ENCODE measurements around the gene ARHGAP32. TPM values are rescaled to one million over a fixed set of nuclear protein-coding genes. Genes with fewer than 3 reads are reported as not detected.

ARHGAP32 gene
- total and polyA plus RNA-seq, 2 experiments from 2014 or later: 1.2 to 5.5 TPM

GRCh38 chr11:128970598-128971190 lies 221.4 kb downstream of the ARHGAP32 start:
- H2AFZ ChIP-seq: no peak overlapping the region
- peaks cover 6% of the 10 kb centered on the region; the same call in 1 of the 2 replicates for H3K4me1 ChIP-seq (ENCODE audit: insufficient read depth)
- no peaks in the 10 kb centered on the region for H3K79me2 ChIP-seq (ENCODE audit: insufficient read depth)
- no peaks in the 10 kb centered on the region; the same call in 1 of the 2 replicates for H3K36me3 ChIP-seq (ENCODE audit: low read depth)
- WGBS, 2 experiments (ENCODE audit: low coverage in 1 of 2, low lambda C conversion rate in 2 of 2, missing lambda C conversion rate in 2 of 2): 91 to 94% methylated on average over 13 of the region's 13 CpGs
- no peak for DNase-seq
- H4K20me1 ChIP-seq (ENCODE audit: insufficient read depth): no peaks in the 10 kb centered on the region
- in situ Hi-C loops (cut with MboI): loop anchor here (25.0 kb wide), 1 partner anchor 808 kb away; no protein-coding TSS in a partner anchor
- no peak overlapping the region for H3K4me3 ChIP-seq
- no peaks in the 10 kb centered on the region for H3K9me2 ChIP-seq (ENCODE audit: insufficient read depth)
- H3K27ac ChIP-seq: no peak overlapping the region
- H3K27me3 ChIP-seq (replicated peaks; ENCODE audit: insufficient read depth): no peaks in the 10 kb centered on the region
- TF ChIP-seq EZH2phosphoT487 (IDR thresholded peaks at IDR 0.05; ENCODE audit: insufficient read depth, low read depth): no peak
- no peak for TF ChIP-seq EZH2 (IDR thresholded peaks at IDR 0.05; ENCODE audit: insufficient read depth, poor library complexity, severe bottlenecking)
- no peaks in the 10 kb centered on the region for H3F3A ChIP-seq (ENCODE audit: insufficient read depth)
- no peak overlapping the region for H3K4me2 ChIP-seq (ENCODE audit: unreplicated experiment)
- no peak overlapping the region for H3K9ac ChIP-seq
- H3K9me3 ChIP-seq (ENCODE audit: low read depth): no peaks in the 10 kb centered on the region

GRCh38 chr11:128968916-128969315 lies 223.2 kb downstream of the ARHGAP32 start:
- no peaks in the 10 kb centered on the region for H3F3A ChIP-seq (ENCODE audit: insufficient read depth)
- no peak overlapping the region for H3K9ac ChIP-seq
- no peaks in the 10 kb centered on the region for H3K9me2 ChIP-seq (ENCODE audit: insufficient read depth)
- H2AFZ ChIP-seq: no peak overlapping the region
- no peaks in the 10 kb centered on the region for H3K9me3 ChIP-seq (ENCODE audit: low read depth)
- no peaks in the 10 kb centered on the region for H4K20me1 ChIP-seq (ENCODE audit: insufficient read depth)
- H3K79me2 ChIP-seq (ENCODE audit: insufficient read depth): no peaks in the 10 kb centered on the region
- H3K4me2 ChIP-seq (ENCODE audit: unreplicated experiment): no peak overlapping the region
- TF ChIP-seq EZH2 (IDR thresholded peaks at IDR 0.05; ENCODE audit: insufficient read depth, poor library complexity, severe bottlenecking) (no peak), EZH2phosphoT487 (IDR thresholded peaks at IDR 0.05; ENCODE audit: insufficient read depth, low read depth) (no peak)
- H3K4me3 ChIP-seq: no peak overlapping the region
- no peak for DNase-seq
- WGBS, 2 experiments (ENCODE audit: low coverage in 1 of 2, low lambda C conversion rate in 2 of 2, missing lambda C conversion rate in 2 of 2): 93 to 95% methylated on average over 9 of the region's 9 CpGs
- in situ Hi-C loops (cut with MboI): loop anchor here (25.0 kb wide), 1 partner anchor 807 kb away; no protein-coding TSS in a partner anchor
- no peak overlapping the region for H3K27ac ChIP-seq
- no peaks in the 10 kb centered on the region; the same call in 1 of the 2 replicates for H3K36me3 ChIP-seq (ENCODE audit: low read depth)
- peaks cover 6% of the 10 kb centered on the region; the same call in 1 of the 2 replicates for H3K4me1 ChIP-seq (ENCODE audit: insufficient read depth)
- H3K27me3 ChIP-seq (replicated peaks; ENCODE audit: insufficient read depth): no peaks in the 10 kb centered on the region

DNA sequence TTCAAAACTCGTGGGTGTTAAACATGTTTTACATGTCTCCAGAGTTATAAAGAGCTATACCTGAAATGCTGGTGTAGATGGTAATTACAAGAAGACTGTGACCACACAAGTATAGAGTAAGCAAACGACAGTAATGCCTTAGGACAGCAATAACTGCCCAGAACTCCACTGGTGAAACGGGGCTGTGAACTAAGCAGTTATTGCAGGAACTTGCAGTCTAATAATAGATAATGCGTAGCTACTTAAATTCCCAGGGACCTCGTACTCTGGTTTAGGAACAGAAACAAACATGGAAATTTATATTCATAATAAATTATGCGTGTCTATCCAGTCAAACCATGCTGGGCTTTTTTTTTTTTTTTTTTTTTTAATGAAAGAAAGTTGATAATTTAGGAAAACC lies 224.5 kb downstream of the ARHGAP32 start:
- no peak overlapping the region for H3K27ac ChIP-seq
- H3F3A ChIP-seq (ENCODE audit: insufficient read depth): no peaks in the 10 kb centered on the region
- H2AFZ ChIP-seq: no peak overlapping the region
- no peak for DNase-seq
- no peak overlapping the region for H3K9ac ChIP-seq
- H3K4me1 ChIP-seq (ENCODE audit: insufficient read depth): peaks cover 6% of the 10 kb centered on the region; the same call in 1 of the 2 replicates
- no peak overlapping the region for H3K4me3 ChIP-seq
- H3K27me3 ChIP-seq (replicated peaks; ENCODE audit: insufficient read depth): no peaks in the 10 kb centered on the region
- no peaks in the 10 kb centered on the region for H3K9me3 ChIP-seq (ENCODE audit: low read depth)
- 83 to 86% methylated on average over 6 of the region's 6 CpGs for WGBS, 2 experiments (ENCODE audit: low coverage in 1 of 2, low lambda C conversion rate in 2 of 2, missing lambda C conversion rate in 2 of 2)
- no peak overlapping the region for H3K4me2 ChIP-seq (ENCODE audit: unreplicated experiment)
- no peaks in the 10 kb centered on the region; the same call in 1 of the 2 replicates for H3K36me3 ChIP-seq (ENCODE audit: low read depth)
- no peak for TF ChIP-seq EZH2 (IDR thresholded peaks at IDR 0.05; ENCODE audit: insufficient read depth, poor library complexity, severe bottlenecking)
- no peak for TF ChIP-seq EZH2phosphoT487 (IDR thresholded peaks at IDR 0.05; ENCODE audit: insufficient read depth, low read depth)
- in situ Hi-C loops (cut with MboI): loop anchor here (25.0 kb wide), 1 partner anchor 805 kb away; no protein-coding TSS in a partner anchor
- no peaks in the 10 kb centered on the region for H3K9me2 ChIP-seq (ENCODE audit: insufficient read depth)
- no peaks in the 10 kb centered on the region for H3K79me2 ChIP-seq (ENCODE audit: insufficient read depth)
- no peaks in the 10 kb centered on the region for H4K20me1 ChIP-seq (ENCODE audit: insufficient read depth)

GRCh38 chr11:128965485-128965884 lies 226.6 kb downstream of the ARHGAP32 start:
- TF ChIP-seq EZH2phosphoT487 (IDR thresholded peaks at IDR 0.05; ENCODE audit: insufficient read depth, low read depth): no peak
- no peak for TF ChIP-seq EZH2 (IDR thresholded peaks at IDR 0.05; ENCODE audit: insufficient read depth, poor library complexity, severe bottlenecking)
- no peaks in the 10 kb centered on the region for H4K20me1 ChIP-seq (ENCODE audit: insufficient read depth)
- no peaks in the 10 kb centered on the region for H3F3A ChIP-seq (ENCODE audit: insufficient read depth)
- no peak for DNase-seq
- no peaks in the 10 kb centered on the region; the same call in 1 of the 2 replicates for H3K36me3 ChIP-seq (ENCODE audit: low read depth)
- no peaks in the 10 kb centered on the region for H3K27me3 ChIP-seq (replicated peaks; ENCODE audit: insufficient read depth)
- H3K79me2 ChIP-seq (ENCODE audit: insufficient read depth): no peaks in the 10 kb centered on the region
- H3K9ac ChIP-seq: no peak overlapping the region
- in situ Hi-C loops (cut with MboI): loop anchor here (25.0 kb wide), 1 partner anchor 803 kb away; no protein-coding TSS in a partner anchor
- no peak overlapping the region for H2AFZ ChIP-seq
- H3K9me2 ChIP-seq (ENCODE audit: insufficient read depth): no peaks in the 10 kb centered on the region
- no peaks in the 10 kb centered on the region for H3K9me3 ChIP-seq (ENCODE audit: low read depth)
- no peaks in the 10 kb centered on the region for H3K4me1 ChIP-seq (ENCODE audit: insufficient read depth)
- WGBS, 2 experiments (ENCODE audit: low coverage in 1 of 2, low lambda C conversion rate in 2 of 2, missing lambda C conversion rate in 2 of 2): 51 to 56% methylated on average over 4 of the region's 4 CpGs
- no peak overlapping the region for H3K4me2 ChIP-seq (ENCODE audit: unreplicated experiment)
- no peak overlapping the region for H3K27ac ChIP-seq
- H3K4me3 ChIP-seq: no peak overlapping the region
